8988T (cell line): ENCODE results near the gene ITGA6.

Source experiments
- DNase-seq: peaks from one replicate; pipeline ENCODE4 v3.0.0; 2011

ITGA6 gene

GRCh38 chr2:172442072-172442895 lies 14.9 kb downstream of the ITGA6 start:
- no peak for DNase-seq

GRCh38 chr2:172445851-172446250 lies 18.5 kb downstream of the ITGA6 start:
- no peak for DNase-seq

GRCh38 chr2:172446474-172447063 lies 19.2 kb downstream of the ITGA6 start:
- DNase-seq: no peak

- no peak for DNase-seq
These were observed 20.6 kb downstream of the ITGA6 start for GRCh38 chr2:172447811-172448493.

DNA sequence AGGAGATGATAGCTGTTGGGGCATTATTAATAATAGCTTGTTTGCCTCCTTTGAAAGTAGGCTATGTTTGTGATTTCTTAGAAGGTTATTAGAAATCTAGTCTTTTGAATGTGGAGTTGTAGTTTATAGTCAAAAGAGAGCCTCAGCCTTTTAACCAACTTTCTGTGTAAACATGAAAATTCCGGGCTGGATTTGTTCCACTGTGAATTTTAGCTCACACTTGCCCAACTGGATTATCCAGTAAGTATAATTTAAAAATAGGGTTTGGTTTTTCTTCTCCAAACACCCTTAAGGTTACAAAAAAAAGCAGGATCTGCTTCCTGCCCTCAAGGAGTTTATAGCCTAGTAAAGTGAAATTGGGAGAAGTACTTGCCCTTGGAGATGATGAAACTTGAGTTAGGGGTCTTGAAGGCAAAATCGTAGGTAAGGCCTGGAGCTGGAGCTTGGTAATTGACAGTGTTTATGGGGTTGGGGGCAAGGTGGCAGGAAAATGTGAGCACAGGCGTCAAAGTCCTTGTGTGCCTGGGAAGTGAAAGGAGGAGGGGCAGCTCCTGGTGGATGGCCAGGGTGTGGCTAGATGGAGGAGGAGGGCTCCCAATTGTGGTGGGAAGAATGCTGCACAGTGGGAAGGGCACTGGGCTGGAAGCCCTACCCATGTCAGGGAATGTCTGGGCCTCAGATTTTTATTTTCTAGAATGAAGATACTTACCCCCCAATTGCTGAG lies 21.3 kb downstream of the ITGA6 start:
- no peak for DNase-seq

DNA sequence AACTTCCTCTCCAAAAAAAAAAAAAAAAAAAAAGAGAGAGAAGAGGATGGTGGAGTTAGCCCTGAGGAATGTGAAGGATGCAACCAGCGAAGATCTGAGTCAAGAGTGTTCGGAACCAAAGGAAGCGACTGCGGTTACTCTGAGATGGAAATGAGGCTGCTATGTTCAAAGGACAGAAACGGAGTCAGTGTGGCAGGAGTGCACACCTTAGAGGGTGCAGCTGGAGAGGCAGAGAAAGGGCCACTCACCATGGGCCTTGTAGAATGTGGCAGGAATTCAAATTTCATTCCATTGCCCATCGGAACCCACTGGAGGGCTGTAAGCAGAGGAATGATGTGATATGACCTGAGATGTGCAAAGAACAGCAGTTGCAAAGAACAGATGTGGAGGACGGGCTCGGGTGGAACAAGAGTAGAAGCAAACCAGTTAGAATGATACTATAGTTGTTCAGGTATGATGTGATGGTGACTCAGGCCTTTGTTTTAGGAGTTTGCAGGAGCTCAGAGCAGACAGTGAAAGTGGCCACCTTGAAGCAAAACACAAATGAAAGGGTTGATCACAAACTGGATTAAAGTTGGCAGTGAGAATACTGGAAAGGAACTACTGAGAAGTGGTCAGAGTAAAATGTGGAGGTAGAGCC lies 22.6 kb downstream of the ITGA6 start:
- DNase-seq: no peak

DNA sequence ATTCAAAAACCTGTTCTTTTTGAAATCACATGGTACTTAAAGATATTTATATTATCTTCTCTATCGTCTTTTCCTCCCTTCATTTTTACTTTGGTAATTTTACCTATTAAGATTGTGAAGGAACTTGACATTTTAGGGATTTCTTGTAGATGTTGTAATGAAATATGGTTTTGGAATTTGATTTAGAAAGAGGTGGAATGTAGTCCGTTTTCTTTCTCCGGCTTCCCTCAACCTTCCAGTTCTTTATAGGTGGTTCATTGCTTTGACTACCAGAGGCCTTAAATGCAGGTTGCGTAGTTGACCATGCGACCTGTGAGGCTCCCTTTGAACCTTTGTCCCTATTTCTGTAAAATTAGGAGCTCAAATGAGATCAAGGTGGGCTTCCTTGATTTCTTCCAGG lies 24.5 kb downstream of the ITGA6 start:
- no peak for DNase-seq

- no peak for DNase-seq
These were observed 25.5 kb downstream of the ITGA6 start for GRCh38 chr2:172452845-172453244.

DNA sequence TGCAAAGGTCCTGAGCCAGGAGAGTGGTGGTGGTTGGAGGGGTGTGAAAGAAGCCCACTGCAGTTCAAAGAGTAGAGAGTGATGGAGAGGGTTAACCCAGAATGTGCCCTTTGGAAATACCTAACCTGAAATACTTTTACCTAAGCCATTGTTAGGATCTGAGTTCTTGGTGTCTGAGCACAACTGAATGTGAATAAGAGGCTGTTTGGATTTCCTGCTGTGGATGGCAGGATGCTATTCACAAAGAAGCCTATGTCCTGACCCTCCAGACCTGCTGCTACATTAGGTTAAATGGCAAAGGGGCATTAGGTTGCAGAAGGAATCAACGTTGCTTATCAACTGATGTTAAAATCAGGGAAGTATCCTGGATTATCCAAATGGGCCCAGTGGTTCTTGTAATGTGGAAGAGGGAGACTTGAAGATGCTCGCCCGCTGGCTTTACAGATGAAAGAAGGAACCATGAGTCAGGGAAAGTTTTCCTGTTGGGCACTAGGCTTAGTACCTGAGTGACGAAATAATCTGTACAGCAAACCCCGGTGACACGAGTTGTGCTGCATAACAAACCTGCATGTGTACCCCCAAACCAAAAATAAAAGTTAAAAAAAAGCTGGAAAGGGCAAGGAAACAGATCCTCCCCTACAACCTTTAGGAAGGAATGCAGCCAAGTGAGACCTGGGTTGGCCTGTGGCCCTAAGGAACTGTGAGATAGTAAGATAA lies 27.2 kb downstream of the ITGA6 start:
- no peak for DNase-seq

- DNase-seq: no peak
These were observed 27.7 kb downstream of the ITGA6 start for GRCh38 chr2:172455121-172455515.

DNA sequence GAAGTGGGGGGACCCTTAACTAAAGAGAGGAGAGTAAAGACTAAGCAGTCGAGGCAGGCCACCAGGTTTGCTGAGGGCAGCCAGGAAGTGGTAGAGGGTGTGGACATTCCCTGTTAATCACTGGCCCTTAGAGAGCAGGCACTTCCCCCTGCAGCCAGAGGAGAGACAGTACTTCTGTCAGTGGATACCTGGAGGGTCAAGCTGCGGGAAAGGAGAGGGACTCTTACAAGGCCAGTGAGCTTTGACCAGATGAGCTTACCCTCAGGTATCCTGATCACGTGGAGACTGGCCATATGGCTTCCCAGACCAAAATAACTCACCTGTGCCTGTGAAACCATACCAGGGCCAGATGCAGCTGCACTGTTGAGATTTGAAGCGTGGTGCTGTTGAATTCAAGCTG lies 28.6 kb downstream of the ITGA6 start:
- no peak for DNase-seq

GRCh38 chr2:172457536-172457935 lies 30.1 kb downstream of the ITGA6 start:
- no peak for DNase-seq

DNA sequence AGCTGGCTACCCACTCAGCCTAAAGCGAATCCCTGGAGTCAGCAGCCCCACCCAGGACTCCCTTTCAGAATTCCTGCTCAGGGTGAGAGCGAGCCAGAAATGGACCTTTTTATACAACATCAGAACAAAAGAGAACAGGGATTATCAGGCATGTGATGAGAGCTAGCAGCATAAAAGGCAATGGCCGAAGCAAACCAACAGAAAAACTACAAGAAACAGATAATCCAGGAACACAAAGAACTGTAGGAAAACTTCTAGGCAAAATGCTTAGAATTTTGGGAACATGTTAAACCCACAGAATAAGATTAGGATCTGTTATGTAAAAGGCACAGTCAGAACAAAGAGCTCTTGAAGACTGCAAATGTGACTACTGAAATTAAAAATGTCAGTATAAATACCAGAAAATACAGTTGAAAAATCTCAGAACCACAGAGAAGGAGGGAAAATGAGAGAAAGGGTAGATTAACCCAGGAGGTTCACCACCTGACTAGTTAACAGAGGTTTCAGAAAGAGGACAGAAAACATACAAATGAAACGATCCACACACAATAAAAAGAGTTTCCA lies 31.3 kb downstream of the ITGA6 start:
- no peak for DNase-seq

- DNase-seq: no peak
These were observed 33.4 kb downstream of the ITGA6 start for GRCh38 chr2:172460780-172461201.

DNA sequence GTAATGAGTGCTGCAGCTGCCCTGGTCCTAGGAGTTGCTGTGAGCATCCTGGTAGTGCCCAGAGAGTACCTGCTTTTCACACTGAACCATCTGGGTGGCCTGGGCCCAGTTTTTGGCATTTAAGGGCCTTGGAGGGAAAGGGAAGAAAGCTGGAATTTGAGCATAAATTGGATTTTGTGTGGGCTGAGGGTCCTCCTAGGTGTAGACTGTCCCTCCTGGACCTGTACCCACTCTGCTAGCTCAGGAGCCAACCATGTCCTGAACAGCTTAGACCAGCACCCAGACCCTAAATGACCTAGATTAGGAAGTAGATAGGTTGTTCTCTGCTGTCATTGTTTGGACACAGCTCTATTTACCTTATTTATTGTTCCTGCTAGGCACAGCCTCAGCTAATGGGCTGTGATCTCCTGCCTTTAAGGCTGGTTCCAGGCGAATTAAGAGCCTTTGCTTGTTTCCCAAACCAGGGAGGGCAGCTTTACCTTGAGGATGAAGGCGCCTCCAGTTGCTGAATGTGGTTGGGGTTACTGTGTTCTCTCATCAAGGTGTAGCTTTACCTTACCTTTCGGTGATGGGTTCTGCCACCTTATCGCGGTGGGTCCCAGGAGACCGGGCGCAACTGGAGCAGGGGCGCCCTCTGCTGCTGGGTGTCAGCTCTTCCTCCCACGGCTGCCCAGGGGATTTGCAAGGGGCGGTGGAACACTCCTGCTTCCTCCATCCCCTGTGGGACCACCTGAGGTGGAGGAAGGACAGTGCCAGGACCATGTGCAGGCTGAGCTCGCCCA lies 34.4 kb downstream of the ITGA6 start:
- no peak for DNase-seq

- DNase-seq: no peak
These were observed 35.0 kb downstream of the ITGA6 start for GRCh38 chr2:172462373-172462848.

DNA sequence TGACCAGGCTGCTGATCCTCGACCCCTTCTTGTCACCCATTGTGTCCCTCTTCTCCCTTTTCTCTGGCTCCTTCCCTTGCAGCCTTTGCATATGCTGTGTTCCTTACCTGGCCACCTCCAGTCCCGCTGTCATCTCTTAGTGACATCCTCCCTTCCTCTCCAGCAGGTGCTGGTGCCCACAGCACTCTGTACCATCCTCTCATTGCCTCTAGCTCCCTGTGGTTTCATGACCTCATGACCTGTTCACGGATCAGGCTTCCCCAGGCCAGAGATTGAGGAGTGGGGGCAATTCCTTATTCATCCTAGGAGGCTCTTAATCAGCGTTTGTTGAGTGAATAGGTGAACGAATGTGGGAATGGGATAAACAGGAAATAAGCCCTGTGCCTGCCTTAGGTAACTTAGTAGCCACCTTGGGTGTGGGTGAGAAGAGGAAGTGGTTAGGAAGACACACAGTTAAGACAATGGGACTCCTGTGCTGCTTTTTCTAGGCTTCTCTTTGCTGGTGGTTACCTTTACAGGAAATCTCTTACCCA lies 35.5 kb downstream of the ITGA6 start:
- no peak for DNase-seq

- no peak for DNase-seq
These were observed 37.2 kb downstream of the ITGA6 start for GRCh38 chr2:172464400-172465129.

- DNase-seq: no peak
These were observed 38.3 kb downstream of the ITGA6 start for GRCh38 chr2:172465417-172466334.
